ENCODE data around the gene POLH. TPM values are rescaled to one million over a fixed set of nuclear protein-coding genes. Genes with fewer than 3 reads are reported as not detected.
"Not testable (repeated sequence)": the region's sequence is repeated elsewhere in the genome, so short reads cannot be mapped to it uniquely, and the experiment has no call there.

Gene POLH
- polyA plus RNA-seq, 3 donors, result 20.8 to 25.5 (median 25.3) TPM

- DNase-seq (ENCODE audit: extremely low read depth in 1 of 11, low read depth in 9 of 11, low spot score in 4 of 11), result no peak
Observed at GRCh38 chr6:43588194-43588593, 12.2 kb downstream of the POLH start.

DNA sequence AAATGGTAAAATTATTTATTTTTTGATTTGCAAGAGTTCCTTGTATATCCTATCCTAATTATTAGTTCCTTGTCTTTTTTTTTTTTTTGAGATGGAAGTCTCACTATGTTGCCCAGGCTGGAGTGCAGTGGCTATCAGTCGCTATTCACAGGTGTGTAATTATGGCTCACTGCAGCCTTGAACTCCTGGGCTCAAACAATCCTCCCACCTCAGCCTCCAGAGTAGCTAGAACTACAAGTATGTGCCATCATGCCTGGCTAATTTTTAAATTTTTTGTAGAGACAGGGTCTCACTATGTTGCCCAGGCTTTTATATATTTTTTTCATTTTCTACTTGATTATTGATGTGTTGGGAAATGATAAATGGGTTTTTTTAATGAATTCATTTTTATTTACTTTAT is 13.6 kb downstream of the POLH start:
- DNase-seq (ENCODE audit: extremely low read depth in 1 of 11, low read depth in 9 of 11, low spot score in 4 of 11), result not testable (repeated sequence)

DNA sequence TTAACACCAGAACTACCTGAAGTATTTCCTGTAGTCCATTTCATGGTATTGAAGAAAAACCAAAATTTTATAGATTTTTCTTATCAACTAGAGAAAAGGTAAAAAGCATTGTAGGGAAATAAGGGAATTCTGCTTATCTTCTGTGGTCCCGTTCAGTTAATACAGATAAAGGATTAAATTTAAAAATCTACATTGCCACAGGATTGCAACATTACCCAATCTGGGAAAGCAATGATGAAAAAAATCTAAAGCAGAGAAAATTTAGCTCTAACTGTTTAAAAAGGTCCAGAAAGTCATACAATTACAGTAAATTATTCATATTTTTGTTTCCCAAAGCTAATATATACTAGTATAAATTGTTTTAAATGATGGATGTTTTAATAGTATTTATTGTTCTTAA is 18.0 kb downstream of the POLH start:
- DNase-seq (ENCODE audit: extremely low read depth in 1 of 11, low read depth in 9 of 11, low spot score in 4 of 11), result no peak

- no peak for DNase-seq (ENCODE audit: extremely low read depth in 1 of 11, low read depth in 9 of 11, low spot score in 4 of 11)
Observed at GRCh38 chr6:43600595-43600994, 24.6 kb downstream of the POLH start.

GRCh38 chr6:43604174-43604573 is 28.2 kb downstream of the POLH start:
- no peak for DNase-seq (ENCODE audit: extremely low read depth in 1 of 11, low read depth in 9 of 11, low spot score in 4 of 11)

GRCh38 chr6:43606019-43606418 is 30.0 kb downstream of the POLH start:
- no peak for DNase-seq (ENCODE audit: extremely low read depth in 1 of 11, low read depth in 9 of 11, low spot score in 4 of 11)

- DNase-seq (ENCODE audit: extremely low read depth in 1 of 11, low read depth in 9 of 11, low spot score in 4 of 11), result peak in 10 of 11 donors; percentile 40 to 77 (median 62)
Observed at GRCh38 chr6:43608310-43608763, 32.4 kb downstream of the POLH start.

GRCh38 chr6:43608807-43609206 is 32.8 kb downstream of the POLH start:
- DNase-seq (ENCODE audit: extremely low read depth in 1 of 11, low read depth in 9 of 11, low spot score in 4 of 11), result no peak

DNA sequence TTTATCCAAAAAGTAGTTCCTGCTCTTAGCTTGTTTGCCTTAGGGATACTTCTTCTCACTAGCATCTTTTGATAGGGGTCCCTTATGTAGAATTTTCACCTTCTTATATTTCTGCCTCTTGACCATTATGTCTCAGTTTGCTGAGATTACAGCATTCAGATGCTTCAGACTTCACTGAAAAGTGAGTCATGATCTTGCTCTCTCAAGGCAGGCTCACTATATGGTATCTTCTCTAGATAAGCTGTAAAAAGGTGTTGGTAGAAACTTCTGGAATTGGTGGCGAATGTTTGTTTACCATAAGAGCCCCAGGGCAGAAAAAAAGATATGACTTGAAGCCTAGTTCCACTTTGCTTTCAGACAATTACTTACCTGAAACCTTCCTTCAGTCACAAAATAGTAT is 33.4 kb downstream of the POLH start:
- no peak for DNase-seq (ENCODE audit: extremely low read depth in 1 of 11, low read depth in 9 of 11, low spot score in 4 of 11)

DNA sequence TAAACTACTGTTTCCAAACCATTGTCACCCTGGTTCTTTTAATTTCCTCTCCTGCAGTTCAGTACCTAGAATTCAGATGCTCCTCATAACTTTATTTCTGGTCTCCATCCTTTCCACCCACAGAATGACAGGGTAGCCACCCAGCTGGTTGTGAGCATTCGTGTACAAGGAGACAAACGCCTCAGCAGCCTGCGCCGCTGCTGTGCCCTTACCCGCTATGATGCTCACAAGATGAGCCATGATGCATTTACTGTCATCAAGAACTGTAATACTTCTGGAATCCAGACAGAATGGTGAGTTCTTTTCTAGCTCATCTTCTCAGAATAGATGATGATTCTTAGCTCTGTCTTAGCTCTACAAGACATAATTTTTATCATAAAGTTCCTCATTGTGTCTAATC is 34.4 kb downstream of the POLH start:
- no peak for DNase-seq (ENCODE audit: extremely low read depth in 1 of 11, low read depth in 9 of 11, low spot score in 4 of 11)

DNA sequence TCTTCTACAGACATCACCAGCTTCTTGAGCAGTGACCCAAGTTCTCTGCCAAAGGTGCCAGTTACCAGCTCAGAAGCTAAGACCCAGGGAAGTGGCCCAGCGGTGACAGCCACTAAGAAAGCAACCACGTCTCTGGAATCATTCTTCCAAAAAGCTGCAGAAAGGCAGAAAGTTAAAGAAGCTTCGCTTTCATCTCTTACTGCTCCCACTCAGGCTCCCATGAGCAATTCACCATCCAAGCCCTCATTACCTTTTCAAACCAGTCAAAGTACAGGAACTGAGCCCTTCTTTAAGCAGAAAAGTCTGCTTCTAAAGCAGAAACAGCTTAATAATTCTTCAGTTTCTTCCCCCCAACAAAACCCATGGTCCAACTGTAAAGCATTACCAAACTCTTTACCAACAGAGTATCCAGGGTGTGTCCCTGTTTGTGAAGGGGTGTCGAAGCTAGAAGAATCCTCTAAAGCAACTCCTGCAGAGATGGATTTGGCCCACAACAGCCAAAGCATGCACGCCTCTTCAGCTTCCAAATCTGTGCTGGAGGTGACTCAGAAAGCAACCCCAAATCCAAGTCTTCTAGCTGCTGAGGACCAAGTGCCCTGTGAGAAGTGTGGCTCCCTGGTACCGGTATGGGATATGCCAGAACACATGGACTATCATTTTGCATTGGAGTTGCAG is 37.9 kb downstream of the POLH start:
- no peak for DNase-seq (ENCODE audit: extremely low read depth in 1 of 11, low read depth in 9 of 11, low spot score in 4 of 11)

GRCh38 chr6:43614396-43614730 is 38.4 kb downstream of the POLH start:
- DNase-seq (ENCODE audit: extremely low read depth in 1 of 11, low read depth in 9 of 11, low spot score in 4 of 11), result no peak

DNA sequence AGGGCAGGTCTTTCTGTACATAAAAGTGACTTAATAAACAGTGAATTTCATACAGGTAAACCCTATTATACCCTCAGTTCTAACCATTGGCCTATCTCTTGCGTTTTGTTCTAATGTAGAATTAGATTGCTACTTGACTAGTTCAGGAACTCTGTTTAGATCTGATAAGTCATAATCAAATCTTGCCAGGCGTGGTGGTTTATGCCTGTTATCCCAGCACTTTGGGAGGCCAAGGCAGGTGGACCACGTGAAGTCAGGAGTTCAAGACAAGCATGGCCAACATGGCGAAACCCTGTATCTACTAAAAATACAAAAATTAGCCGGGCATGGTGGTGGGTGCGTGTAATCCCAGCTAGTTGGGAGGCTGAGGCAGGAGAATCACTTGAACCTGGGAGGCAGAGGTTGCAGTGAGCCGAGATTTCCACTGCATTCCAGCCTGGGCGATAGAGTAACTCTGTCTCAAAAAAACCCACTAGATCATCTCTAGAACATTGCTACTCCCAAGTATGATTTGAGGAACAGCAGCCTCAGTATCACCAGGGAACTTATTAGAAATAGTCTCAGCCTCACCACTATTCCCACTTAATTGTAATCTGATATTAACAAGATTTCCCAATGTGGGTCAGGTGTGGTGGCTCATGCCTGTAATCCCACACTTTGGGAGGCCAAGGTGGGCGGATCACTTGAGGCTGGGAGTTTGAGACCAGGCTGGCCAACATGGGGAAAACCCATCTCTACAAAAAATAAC is 40.9 kb downstream of the POLH start:
- DNase-seq (ENCODE audit: extremely low read depth in 1 of 11, low read depth in 9 of 11, low spot score in 4 of 11), result no peak

DNA sequence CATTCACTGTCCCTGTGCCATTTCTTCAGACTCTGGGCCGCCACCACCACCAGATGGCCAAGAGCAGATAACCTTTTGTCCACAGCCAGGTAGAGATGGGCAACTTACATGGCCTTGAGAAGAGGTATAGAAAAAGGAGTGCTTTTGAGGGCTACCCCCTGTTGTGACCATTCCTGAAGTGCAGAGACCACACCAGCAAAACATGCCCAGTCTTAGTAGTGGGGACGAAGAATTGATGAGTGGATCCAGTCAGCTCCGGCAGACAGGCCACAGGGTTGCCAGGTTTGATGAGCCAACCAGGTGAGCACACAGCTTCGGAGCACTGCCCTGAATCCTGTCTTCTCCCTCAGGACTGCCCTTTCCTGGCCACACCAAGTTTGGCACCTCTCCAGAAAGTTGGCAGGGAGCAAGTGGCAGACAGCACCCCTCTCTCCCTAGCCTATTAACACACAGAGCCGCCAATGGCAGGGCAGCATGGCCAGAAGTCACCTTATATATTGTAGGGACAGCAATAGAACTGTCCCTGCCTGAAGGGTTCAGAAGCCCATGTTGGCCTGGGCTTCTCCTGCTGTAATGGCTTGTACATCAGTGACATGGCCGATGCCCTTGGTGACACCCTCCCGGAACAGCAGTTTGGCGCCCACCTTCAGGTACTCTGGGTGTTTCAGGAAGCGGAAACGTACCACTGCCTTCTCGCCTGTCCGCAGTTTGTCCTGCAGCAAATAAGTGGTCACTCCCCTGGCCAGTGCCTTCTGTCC is 45.3 kb downstream of the POLH start:
- no peak for DNase-seq (ENCODE audit: extremely low read depth in 1 of 11, low read depth in 9 of 11, low spot score in 4 of 11)

DNA sequence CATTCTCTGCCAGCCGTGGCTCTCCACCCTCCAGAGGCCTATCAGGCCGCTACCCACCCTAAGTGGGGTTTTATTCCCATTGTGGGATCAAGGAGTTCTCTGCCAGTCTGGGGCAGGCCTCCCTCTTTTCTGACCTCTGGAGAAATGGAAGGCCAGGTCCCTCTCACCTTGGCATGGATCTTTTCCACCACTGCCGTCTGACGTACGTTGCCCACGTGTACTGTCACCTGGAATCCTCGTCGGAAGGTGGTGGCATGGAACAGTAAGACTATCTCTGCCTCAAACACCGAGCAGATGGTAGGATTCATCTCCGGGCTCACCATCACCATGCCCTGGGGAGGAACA is 45.8 kb downstream of the POLH start:
- no peak for DNase-seq (ENCODE audit: extremely low read depth in 1 of 11, low read depth in 9 of 11, low spot score in 4 of 11)

DNA sequence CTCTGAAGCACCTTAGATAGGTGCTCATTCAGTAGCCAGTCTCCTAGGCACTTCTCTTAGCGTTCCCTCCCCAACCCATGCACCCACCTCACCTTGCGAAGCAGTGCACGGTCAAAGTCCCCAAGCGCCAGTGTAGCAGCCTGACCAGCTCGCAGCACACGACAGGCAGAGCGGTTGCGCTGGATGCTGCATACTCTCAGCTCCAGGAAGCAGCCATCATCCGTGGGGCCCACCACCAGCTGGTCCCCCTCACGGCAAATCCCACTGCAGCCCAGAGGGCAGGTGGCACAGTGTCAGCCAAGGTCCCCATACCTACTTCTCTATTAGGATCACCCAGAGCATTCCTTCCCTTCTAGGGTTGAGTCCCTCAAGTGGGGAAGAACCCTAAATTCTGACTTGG is 46.6 kb downstream of the POLH start:
- DNase-seq (ENCODE audit: extremely low read depth in 1 of 11, low read depth in 9 of 11, low spot score in 4 of 11), result no peak

DNA sequence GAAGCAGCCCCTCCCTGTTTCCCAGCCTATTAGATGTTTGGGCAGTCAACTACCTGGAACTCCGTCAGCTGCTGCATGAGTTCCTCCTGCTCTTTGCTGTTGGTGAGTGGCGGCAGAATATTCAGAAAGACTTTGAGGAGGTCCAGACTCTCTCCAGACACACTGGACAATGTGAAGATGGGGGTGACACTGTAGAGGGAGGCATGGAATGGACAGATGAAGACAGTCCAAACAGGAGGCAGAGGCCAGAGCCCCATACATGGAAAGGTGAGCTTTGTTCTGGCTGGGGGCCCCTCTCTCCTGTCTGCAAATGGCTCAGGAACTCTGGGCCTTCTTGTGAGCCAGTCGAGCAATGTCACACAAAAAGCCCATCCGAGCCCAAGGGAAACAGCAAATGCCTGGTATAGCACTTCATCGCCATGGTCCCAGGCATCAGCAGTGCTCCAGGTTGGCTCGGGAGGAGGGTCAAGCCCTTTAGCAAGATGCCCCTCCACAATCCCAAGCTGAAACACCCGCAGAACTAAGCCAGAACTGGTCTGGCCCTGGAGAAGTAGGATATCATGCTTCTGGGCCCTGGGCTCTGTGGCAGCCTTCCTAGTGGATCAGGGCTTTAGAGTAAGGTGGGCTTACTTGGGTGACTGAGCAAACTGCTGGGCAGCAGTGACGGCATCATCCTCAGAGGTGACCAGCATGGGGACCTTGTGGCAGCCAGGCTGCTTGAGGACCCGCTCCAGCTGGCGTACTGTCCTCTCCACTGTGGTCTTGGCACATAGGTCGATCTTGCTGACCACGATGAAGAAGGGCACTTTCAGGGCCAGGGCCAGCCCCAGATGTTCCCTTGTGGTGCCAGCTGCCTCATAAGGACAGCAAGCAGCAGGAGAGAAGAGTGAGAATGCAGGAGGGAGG is 48.1 kb downstream of the POLH start:
- no peak for DNase-seq (ENCODE audit: extremely low read depth in 1 of 11, low read depth in 9 of 11, low spot score in 4 of 11)

DNA sequence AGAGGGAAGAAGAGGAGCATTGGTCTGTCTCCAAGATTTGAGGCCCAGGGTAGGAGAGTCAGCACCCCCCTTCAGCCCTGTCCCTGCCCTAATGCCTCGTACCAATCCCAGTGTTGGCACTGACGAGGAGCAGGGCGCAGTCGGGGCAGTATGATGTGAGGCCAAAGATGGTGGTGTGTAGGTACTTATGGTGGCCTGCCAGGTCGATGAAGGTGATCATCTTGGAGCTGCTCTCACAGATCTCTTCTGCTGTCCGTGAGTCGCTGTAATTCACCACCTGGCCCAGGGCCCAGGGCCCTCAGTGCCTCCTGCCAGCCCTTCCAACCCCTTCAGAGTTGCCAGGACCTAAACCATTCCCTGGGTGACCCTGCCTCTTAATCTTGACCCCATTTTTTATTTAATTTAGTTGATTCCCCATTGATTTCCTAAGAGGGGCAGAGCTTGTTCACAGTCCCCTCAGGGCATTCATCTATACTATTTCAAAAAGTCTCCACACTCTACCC is 48.9 kb downstream of the POLH start:
- DNase-seq (ENCODE audit: extremely low read depth in 1 of 11, low read depth in 9 of 11, low spot score in 4 of 11), result no peak

- DNase-seq (ENCODE audit: extremely low read depth in 1 of 11, low read depth in 9 of 11, low spot score in 4 of 11), result no peak
Observed at GRCh38 chr6:43625393-43625992, 49.5 kb downstream of the POLH start.

Measured in renal cortex interstitium (tissue), 11 donors.